IMR-90 (cell line): ENCODE measurements around the gene ATP13A5. TPM values are rescaled to one million over a fixed set of nuclear protein-coding genes. Genes with fewer than 3 reads are reported as not detected.

Experiments used
- ATAC-seq: fragments of 200-7000 bp; cut with Tn5 transposase; 2 replicates; pipeline ENCODE4 v1.9.1; 2020; ENCODE audit warnings: low read depth, mild to moderate bottlenecking, moderate library complexity
- BruUV-seq: library from RNA; stranded (reverse); fragments of 400-500 nt; replicated peaks from 2 replicates; lab custom pipeline; 2021; lab: Mats Ljungman, UMichigan
- CTCF ChIA-PET: fragments of 300-600 bp; formaldehyde crosslinking; extraction: SDS; loops from one replicate; lab custom pipeline; 2021; ENCODE audit warnings: antibody characterized with exemption; lab: Yijun Ruan, JAX
- POLR2A ChIA-PET: fragments of 300-600 bp; sonication (Branson Sonifier 250); formaldehyde crosslinking; loops from one replicate; lab custom pipeline; 2022; ENCODE audit warnings: antibody characterized with exemption; ENCODE audit not compliant: unreplicated experiment; lab: Charles Lee
- DNase-seq: peaks from one replicate; pipeline ENCODE4 v3.0.0; 2013
- H2AFZ ChIP-seq: replicated peaks from 2 replicates; pipeline ENCODE3; 2013; ENCODE audit warnings: low read length, mild to moderate bottlenecking; ENCODE audit not compliant: poor library complexity
- H2AK5ac ChIP-seq: 2 replicates; pipeline ENCODE4 v1.6.1; 2013; ENCODE audit warnings: low read depth, low read length, inconsistent platforms
- H2AK9ac ChIP-seq: replicated peaks from 2 replicates; pipeline ENCODE3; 2013; ENCODE audit warnings: mild to moderate bottlenecking, low read depth, low read length, moderate library complexity; ENCODE audit not compliant: poor library complexity
- H2BK120ac ChIP-seq: 2 replicates; pipeline ENCODE4 v1.6.1; 2013; ENCODE audit warnings: low read depth, low read length, inconsistent platforms
- H2BK15ac ChIP-seq: 3 replicates; pipeline ENCODE4 v1.6.1; 2013; ENCODE audit warnings: low read depth, low read length, inconsistent platforms
- H2BK20ac ChIP-seq: 2 replicates; pipeline ENCODE4 v1.6.1; 2013; ENCODE audit warnings: low read depth, mild to moderate bottlenecking, inconsistent platforms, low read length, moderate library complexity
- H2BK5ac ChIP-seq: 2 replicates; pipeline ENCODE4 v1.6.1; 2013; ENCODE audit warnings: mild to moderate bottlenecking, low read depth, low read length, inconsistent platforms; ENCODE audit not compliant: poor library complexity, severe bottlenecking
- H3K14ac ChIP-seq: replicated peaks from 2 replicates; pipeline ENCODE4 v1.6.1; 2013; ENCODE audit warnings: low read depth, low read length, inconsistent platforms
- H3K18ac ChIP-seq: 2 replicates; pipeline ENCODE4 v1.6.1; 2013; ENCODE audit warnings: low read depth, low read length, control low read depth
- H3K23ac ChIP-seq: 2 replicates; pipeline ENCODE4 v1.6.1; 2013; ENCODE audit warnings: low read depth, low read length, inconsistent platforms
- H3K27ac ChIP-seq: 2 replicates; pipeline ENCODE4 v1.5.1; 2013; ENCODE audit warnings: mild to moderate bottlenecking, control low read depth, low read length; ENCODE audit not compliant: insufficient read depth
- H3K27me3 ChIP-seq: 2 replicates; pipeline ENCODE4 v1.6.1; 2013; ENCODE audit warnings: low read length; ENCODE audit not compliant: control insufficient read depth, insufficient read depth
- H3K36me3 ChIP-seq: 2 replicates; pipeline ENCODE4 v1.6.1; 2013; ENCODE audit warnings: low read length, mixed read lengths; ENCODE audit not compliant: control insufficient read depth, insufficient read depth
- H3K4ac ChIP-seq: 2 replicates; pipeline ENCODE4 v1.6.1; 2013; ENCODE audit warnings: low read depth, low read length, inconsistent platforms
- H3K4me1 ChIP-seq: 2 replicates; pipeline ENCODE4 v1.6.1; 2013; ENCODE audit warnings: low read length, mixed read lengths; ENCODE audit not compliant: control insufficient read depth, insufficient read depth
- H3K4me2 ChIP-seq: 2 replicates; pipeline ENCODE4 v1.6.1; 2013; ENCODE audit warnings: low read depth, mild to moderate bottlenecking, control low read depth, low read length, moderate library complexity
- H3K4me3 ChIP-seq: 2 replicates; pipeline ENCODE4 v1.5.1; 2013; ENCODE audit warnings: low read depth, mild to moderate bottlenecking, control low read depth, low read length, moderate library complexity; ENCODE audit not compliant: insufficient read depth
- H3K56ac ChIP-seq: 2 replicates; pipeline ENCODE4 v1.6.1; 2013; ENCODE audit warnings: low read length, inconsistent platforms; ENCODE audit not compliant: insufficient read depth; ENCODE audit errors: extremely low read depth
- H3K79me1 ChIP-seq, 2 experiments: 2 replicates each; pipeline ENCODE4 v1.6.1; 2013; ENCODE audit warnings: low read length in 2 of 2, inconsistent platforms in 1 of 2, low read depth in 1 of 2
- H3K9ac ChIP-seq: 2 replicates; pipeline ENCODE4 v1.6.1; 2013; ENCODE audit warnings: low read depth, low read length, control low read depth
- H3K9me1 ChIP-seq: 2 replicates; pipeline ENCODE4 v1.6.1; 2013; ENCODE audit warnings: low read length, inconsistent platforms; ENCODE audit not compliant: insufficient read depth
- H3K9me3 ChIP-seq: 2 replicates; pipeline ENCODE4 v1.6.1; 2013; ENCODE audit warnings: low read length; ENCODE audit not compliant: control insufficient read depth, insufficient read depth
- H4K20me1 ChIP-seq: 2 replicates; pipeline ENCODE4 v1.6.1; 2013; ENCODE audit warnings: low read length, inconsistent platforms; ENCODE audit not compliant: insufficient read depth
- H4K5ac ChIP-seq: 2 replicates; pipeline ENCODE4 v1.6.1; 2013; ENCODE audit warnings: mild to moderate bottlenecking, low read depth, low read length, control low read depth
- H4K8ac ChIP-seq, 2 experiments: 2 replicates each; pipeline ENCODE4 v1.6.1; 2013; ENCODE audit warnings: low read depth in 2 of 2, low read length in 2 of 2, control low read depth in 1 of 2, inconsistent platforms in 1 of 2
- H4K91ac ChIP-seq: 2 replicates; pipeline ENCODE4 v1.6.1; 2013; ENCODE audit warnings: low read depth, low read length, inconsistent platforms; ENCODE audit not compliant: insufficient read depth
- BHLHE40 ChIP-seq: fragments of 150-350 bp; IDR thresholded peaks from 2 replicates; pipeline ENCODE4 v1.6.1; 2016; ENCODE audit warnings: mild to moderate bottlenecking, low read depth, low read length
- CEBPB ChIP-seq: IDR thresholded peaks from 2 replicates; pipeline ENCODE4 v1.6.1; 2012; ENCODE audit warnings: low read depth, low read length, improper control_type of control experiment
- CHD1 ChIP-seq: IDR thresholded peaks from 2 replicates; pipeline ENCODE4 v1.6.1; 2012; ENCODE audit warnings: low read depth, low read length, improper control_type of control experiment
- ELK1 ChIP-seq: fragments of 150-350 bp; IDR thresholded peaks from 2 replicates; pipeline ENCODE4 v1.6.1; 2016; ENCODE audit warnings: low read depth, mild to moderate bottlenecking, low read length, moderate library complexity, borderline replicate concordance
- FOS ChIP-seq: fragments of 150-350 bp; IDR thresholded peaks from 2 replicates; pipeline ENCODE4 v1.6.1; 2016; ENCODE audit warnings: low read depth, low read length
- MAFK ChIP-seq: IDR thresholded peaks from 2 replicates; pipeline ENCODE4 v1.6.1; 2012; ENCODE audit warnings: low read depth, low read length, improper control_type of control experiment
- MAZ ChIP-seq: IDR thresholded peaks from 2 replicates; pipeline ENCODE4 v1.6.1; 2012; ENCODE audit warnings: low read depth, mild to moderate bottlenecking, low read length, improper control_type of control experiment, moderate library complexity, borderline replicate concordance
- MXI1 ChIP-seq: IDR thresholded peaks from 2 replicates; pipeline ENCODE4 v1.6.1; 2012; ENCODE audit warnings: low read depth, mild to moderate bottlenecking, low read length, moderate library complexity, borderline replicate concordance
- NFE2L2 ChIP-seq: fragments of 150-350 bp; IDR thresholded peaks from 2 replicates; pipeline ENCODE4 v1.6.1; 2016; ENCODE audit warnings: low read depth, mild to moderate bottlenecking, low read length
- POLR2A ChIP-seq: IDR thresholded peaks from 2 replicates; pipeline ENCODE4 v1.6.1; 2012; ENCODE audit warnings: mild to moderate bottlenecking, low read depth, low read length
- RAD21 ChIP-seq: IDR thresholded peaks from 2 replicates; pipeline ENCODE4 v1.6.1; 2012; ENCODE audit warnings: low read length, improper control_type of control experiment
- RCOR1 ChIP-seq: IDR thresholded peaks from 2 replicates; pipeline ENCODE4 v1.6.1; 2012; ENCODE audit warnings: mild to moderate bottlenecking, low read length, improper control_type of control experiment; ENCODE audit not compliant: insufficient replicate concordance
- RFX5 ChIP-seq: IDR thresholded peaks from 2 replicates; pipeline ENCODE4 v1.8.0; 2012; ENCODE audit warnings: low read depth, mild to moderate bottlenecking, low read length, moderate library complexity
- SMC3 ChIP-seq: fragments of 150-350 bp; IDR thresholded peaks from 2 replicates; pipeline ENCODE4 v1.6.1; 2016; ENCODE audit warnings: low read depth, mild to moderate bottlenecking, antibody characterized with exemption, low read length, moderate library complexity
- WGBS, 2 experiments: methylation state at CpG; one replicate each; pipeline versions ENCODE4 v1.1.5 to v1.1.7; 2013; ENCODE audit warnings: missing lambda C conversion rate in 2 of 2; ENCODE audit not compliant: insufficient read length in 1 of 2; ENCODE audit errors: extremely low coverage in 2 of 2; 5-methylcytosine and 5-hydroxymethylcytosine counted together
- dilution Hi-C: fragments of 300-500 bp; cut with HindIII; formaldehyde crosslinking; loops from one replicate; pipeline ENCODE4 v1.14.3; 2018; ENCODE audit warnings: low sequenced_read_pairs; ENCODE audit not compliant: unreplicated experiment
- in situ Hi-C: fragments of 300-500 bp; cut with MboI; formaldehyde crosslinking; loops from 3 replicates; pipeline ENCODE4 v1.14.3; 2019; ENCODE audit warnings: low sequenced_read_pairs, inconsistent platforms, mixed read lengths
- intact Hi-C: fragments of 100-400 bp; cut with micrococcal nuclease; formaldehyde crosslinking; loops from 2 replicates; pipeline ENCODE4 v1.10.0; 2022
- polyA plus RNA-seq, 3 experiments: library from polyadenylated mRNA; depleted of rRNA; stranded (reverse); fragments of >200 nt; gene quantifications; 2 replicates each; pipeline ENCODE4 v1.2.3, GENCODE V29; 2012; ENCODE audit warnings: low replicate concordance in 1 of 3
- total RNA-seq: library from RNA; depleted of rRNA; stranded (reverse); fragments of >200 nt; gene quantifications from 2 replicates; pipeline ENCODE4 v1.2.3, GENCODE V29; 2012
- TF ChIP-seq, protein P1 (sequence below): fragments of 150-350 bp; IDR thresholded peaks from 2 replicates; pipeline ENCODE4 v1.6.1; 2017; ENCODE audit warnings: mild to moderate bottlenecking, antibody characterized with exemption, low read length, low read depth
- TF ChIP-seq, protein P2 (sequence below): conservative IDR thresholded peaks from 2 replicates; pipeline ENCODE4 v1.5.1; 2012; ENCODE audit warnings: mild to moderate bottlenecking, low read depth, low read length, improper control_type of control experiment

Gene ATP13A5
- total and polyA plus RNA-seq, 2 of the 4 experiments (the other 2 are of a cell fraction) = not detected

- Histone ChIP-seq H3K4me1 (no peaks in the 10 kb centered on the region), H3K27me3 (no peaks in the 10 kb centered on the region), H4K20me1 (no peaks in the 10 kb centered on the region), H3K4ac (no peak overlapping the region), H2BK20ac (no peak overlapping the region), H2BK15ac (no peak overlapping the region), H3K56ac (no peak overlapping the region), H4K8ac (no peak overlapping the region), H2AFZ (no peak overlapping the region), H2BK120ac (no peak overlapping the region), H3K18ac (no peak overlapping the region), H3K79me1 (no peaks in the 10 kb centered on the region), H3K36me3 (no peaks in the 10 kb centered on the region), H4K5ac (no peak overlapping the region), H3K4me3 (no peak overlapping the region), H2AK5ac (no peak overlapping the region), H3K9ac (no peak overlapping the region), H2AK9ac (no peak overlapping the region), H3K23ac (no peak overlapping the region), H3K27ac (no peak overlapping the region), H3K4me2 (no peak overlapping the region), H4K91ac (no peak overlapping the region), H2BK5ac (no peak overlapping the region), H3K9me3 (peaks cover 4% of the 10 kb centered on the region; the same call in 1 of the 2 replicates), H3K14ac (no peak overlapping the region), H3K9me1 (no peaks in the 10 kb centered on the region)
- in situ Hi-C loops = no loop called here
- TF ChIP-seq, protein P1, sequence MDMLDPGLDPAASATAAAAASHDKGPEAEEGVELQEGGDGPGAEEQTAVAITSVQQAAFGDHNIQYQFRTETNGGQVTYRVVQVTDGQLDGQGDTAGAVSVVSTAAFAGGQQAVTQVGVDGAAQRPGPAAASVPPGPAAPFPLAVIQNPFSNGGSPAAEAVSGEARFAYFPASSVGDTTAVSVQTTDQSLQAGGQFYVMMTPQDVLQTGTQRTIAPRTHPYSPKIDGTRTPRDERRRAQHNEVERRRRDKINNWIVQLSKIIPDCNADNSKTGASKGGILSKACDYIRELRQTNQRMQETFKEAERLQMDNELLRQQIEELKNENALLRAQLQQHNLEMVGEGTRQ = no peak
- TF ChIP-seq MXI1 (no peak), CHD1 (no peak), RFX5 (no peak), MAFK (no peak), RCOR1 (no peak), NFE2L2 (no peak), MAZ (no peak), SMC3 (no peak), RAD21 (no peak), BHLHE40 (no peak), CEBPB (no peak), POLR2A (no peak), ELK1 (no peak), FOS (no peak)
- TF ChIP-seq, protein P2, sequence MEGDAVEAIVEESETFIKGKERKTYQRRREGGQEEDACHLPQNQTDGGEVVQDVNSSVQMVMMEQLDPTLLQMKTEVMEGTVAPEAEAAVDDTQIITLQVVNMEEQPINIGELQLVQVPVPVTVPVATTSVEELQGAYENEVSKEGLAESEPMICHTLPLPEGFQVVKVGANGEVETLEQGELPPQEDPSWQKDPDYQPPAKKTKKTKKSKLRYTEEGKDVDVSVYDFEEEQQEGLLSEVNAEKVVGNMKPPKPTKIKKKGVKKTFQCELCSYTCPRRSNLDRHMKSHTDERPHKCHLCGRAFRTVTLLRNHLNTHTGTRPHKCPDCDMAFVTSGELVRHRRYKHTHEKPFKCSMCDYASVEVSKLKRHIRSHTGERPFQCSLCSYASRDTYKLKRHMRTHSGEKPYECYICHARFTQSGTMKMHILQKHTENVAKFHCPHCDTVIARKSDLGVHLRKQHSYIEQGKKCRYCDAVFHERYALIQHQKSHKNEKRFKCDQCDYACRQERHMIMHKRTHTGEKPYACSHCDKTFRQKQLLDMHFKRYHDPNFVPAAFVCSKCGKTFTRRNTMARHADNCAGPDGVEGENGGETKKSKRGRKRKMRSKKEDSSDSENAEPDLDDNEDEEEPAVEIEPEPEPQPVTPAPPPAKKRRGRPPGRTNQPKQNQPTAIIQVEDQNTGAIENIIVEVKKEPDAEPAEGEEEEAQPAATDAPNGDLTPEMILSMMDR = no peak
- intact Hi-C loops = no loop called here
- ChIA-PET CTCF (no interaction called here), POLR2A (no interaction called here)
- no peak for DNase-seq
- no TSS peak for BruUV-seq
- dilution Hi-C loops = no loop called here
- ATAC-seq = no peak
- 14% methylated on average over 1 of the region's 3 CpGs; no CpG with 5 or more reads in 1 of the 2 experiments for WGBS, 2 experiments
These were observed 33.1 kb downstream of the ATP13A5 start for GRCh38 chr3:193345431-193345830.
